ENCODE data around the gene CCDC24.

DNA sequence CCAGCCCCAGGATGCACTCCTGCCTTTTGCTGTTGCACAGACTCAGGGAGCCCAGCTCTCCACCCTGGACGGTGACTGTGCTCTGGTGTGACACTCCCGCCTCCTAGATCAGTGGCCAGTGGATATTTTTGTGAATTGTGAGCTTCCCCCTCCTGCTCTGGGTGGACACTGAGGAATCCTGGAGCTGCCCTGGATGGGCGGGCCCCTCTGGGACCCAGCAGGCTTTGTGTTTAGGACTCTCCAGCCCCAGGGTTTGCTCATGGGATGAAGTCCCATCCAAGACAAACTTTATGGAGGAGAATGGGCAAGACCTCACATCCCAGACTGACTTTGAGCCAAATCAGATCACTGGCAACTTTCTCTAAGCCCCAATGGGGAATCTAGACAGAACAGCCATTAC lies 23.8 kb downstream of the CCDC24 start:
- no peak for TF ChIP-seq POLR2A (IDR thresholded peaks at IDR 0.05)
- TF ChIP-seq, protein P1, sequence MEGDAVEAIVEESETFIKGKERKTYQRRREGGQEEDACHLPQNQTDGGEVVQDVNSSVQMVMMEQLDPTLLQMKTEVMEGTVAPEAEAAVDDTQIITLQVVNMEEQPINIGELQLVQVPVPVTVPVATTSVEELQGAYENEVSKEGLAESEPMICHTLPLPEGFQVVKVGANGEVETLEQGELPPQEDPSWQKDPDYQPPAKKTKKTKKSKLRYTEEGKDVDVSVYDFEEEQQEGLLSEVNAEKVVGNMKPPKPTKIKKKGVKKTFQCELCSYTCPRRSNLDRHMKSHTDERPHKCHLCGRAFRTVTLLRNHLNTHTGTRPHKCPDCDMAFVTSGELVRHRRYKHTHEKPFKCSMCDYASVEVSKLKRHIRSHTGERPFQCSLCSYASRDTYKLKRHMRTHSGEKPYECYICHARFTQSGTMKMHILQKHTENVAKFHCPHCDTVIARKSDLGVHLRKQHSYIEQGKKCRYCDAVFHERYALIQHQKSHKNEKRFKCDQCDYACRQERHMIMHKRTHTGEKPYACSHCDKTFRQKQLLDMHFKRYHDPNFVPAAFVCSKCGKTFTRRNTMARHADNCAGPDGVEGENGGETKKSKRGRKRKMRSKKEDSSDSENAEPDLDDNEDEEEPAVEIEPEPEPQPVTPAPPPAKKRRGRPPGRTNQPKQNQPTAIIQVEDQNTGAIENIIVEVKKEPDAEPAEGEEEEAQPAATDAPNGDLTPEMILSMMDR (IDR thresholded peaks at IDR 0.05 in 4 of 5, conservative IDR thresholded peaks at IDR 0.05 in 1 of 5), result no peak

All from gastrocnemius medialis (tissue), 4 donors.